ENCODE measurements around the gene RANBP10. TPM values are rescaled to one million over a fixed set of nuclear protein-coding genes. Genes with fewer than 3 reads are reported as not detected.

RANBP10 gene
- total and polyA plus RNA-seq, 9 of the 15 experiments (the other 6 are each of a cell fraction or from before 2014, with no cell fraction given), result 0.61 to 19.3 (median 5.9) TPM

GRCh38 chr16:67841816-67842508 lies 35.6 kb upstream of the RANBP10 start, which contains the start of gene THAP11 (continued):
- TF ChIP-seq U2AF2 (optimal IDR thresholded peaks at IDR 0.05; ENCODE audit: low read depth, low read length) (no peak), IRF1 (CRISPR knock-in tag; IDR thresholded peaks at IDR 0.05; ENCODE audit: borderline replicate concordance) (no peak), MLLT1 (IDR thresholded peaks at IDR 0.05) (no peak), BRF2 (IDR thresholded peaks at IDR 0.05; ENCODE audit: borderline replicate concordance, insufficient read depth, insufficient read length) (no peak), WHSC1 (IDR thresholded peaks at IDR 0.05; ENCODE audit: low read length) (no peak), RNF219 (CRISPR knock-in tag; IDR thresholded peaks at IDR 0.05) (no peak), ZC3H8 (IDR thresholded peaks at IDR 0.05) (no peak), DDX20 (tag; IDR thresholded peaks at IDR 0.05; ENCODE audit: low read depth) (no peak), FOXJ2 (tag; IDR thresholded peaks at IDR 0.05) (no peak), CTBP1 (IDR thresholded peaks at IDR 0.05; ENCODE audit: borderline replicate concordance) (peak; percentile 56; the same call in 1 of the 2 replicates), POLR2G (IDR thresholded peaks at IDR 0.05; ENCODE audit: low read depth, low read length) (peak; percentile 88), STAT5A (IDR thresholded peaks at IDR 0.05; ENCODE audit: borderline replicate concordance, low read length) (no peak), THAP12 (CRISPR knock-in tag; IDR thresholded peaks at IDR 0.05) (no peak), HCFC1 (IDR thresholded peaks at IDR 0.05; ENCODE audit: low read depth, low read length) (peak; percentile 94), KLF1 (tag; IDR thresholded peaks at IDR 0.05) (peak; percentile 84), TEAD4 (IDR thresholded peaks at IDR 0.05; ENCODE audit: low read length) (peak; percentile 45; the same call in 1 of the 2 replicates), TEAD4 (CRISPR knock-in tag; IDR thresholded peaks at IDR 0.05; ENCODE audit: borderline replicate concordance) (no peak), ZKSCAN8 (CRISPR knock-in tag; IDR thresholded peaks at IDR 0.05) (no peak)
